ENCODE data around the gene SPRED3. TPM values are rescaled to one million over a fixed set of nuclear protein-coding genes. Genes with fewer than 3 reads are reported as not detected.
A peak's percentile ranks its signal among the peaks of the same experiment; 100 is the strongest.

Gene SPRED3
- total RNA-seq, 4 donors from 2014 or later, result 0.14 to 3.0 (median 0.48) TPM; not detected in 1

DNA sequence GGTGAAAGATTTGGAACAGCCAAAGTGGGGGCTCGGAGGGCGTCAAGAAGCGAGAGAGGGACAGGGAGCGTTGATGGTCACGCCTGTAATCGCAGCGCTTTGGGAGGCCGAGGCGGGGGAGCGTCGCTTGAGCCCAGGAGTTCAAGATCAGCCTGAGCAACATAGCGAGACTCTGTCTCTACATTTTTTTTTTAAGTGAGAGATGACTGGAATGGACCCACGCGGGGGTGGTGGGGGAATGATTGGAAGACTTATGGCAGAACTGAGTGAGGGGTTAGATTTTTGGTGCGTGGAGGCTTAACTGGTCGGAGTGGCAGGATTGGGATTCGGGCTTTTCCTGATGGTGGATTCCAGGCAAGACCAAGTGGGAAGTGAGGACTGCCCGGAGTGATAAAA is 13.4 kb upstream of the SPRED3 start:
- intact Hi-C loops (cut with DNase I; ENCODE audit: low total_unique reads) (no loop called here), in situ Hi-C loops (cut with MboI; ENCODE audit: low pct_ligation_motif_present in 1 of 4, low pct_unique_long_range_greater_than_20kb in 1 of 4, low sequenced_read_pairs in 3 of 4) (no loop called here)
- H3K36me3 ChIP-seq, result peaks cover 0 to 6% (median 0%) of the 10 kb centered on the region in 4 donors
- 3% methylated on average over 6 to 18 of the region's 18 CpGs for WGBS, 2 donors (ENCODE audit: low coverage in 1 of 2)
- peak overlapping the region; percentile 85 to 92 (median 88) for H3K27ac ChIP-seq
- no peaks in the 10 kb centered on the region for H3K9me3 ChIP-seq
- H3K4me3 ChIP-seq, result peak overlapping the region; percentile 66 to 82 (median 74)
- no peak for TF ChIP-seq POLR2AphosphoS5 (IDR thresholded peaks at IDR 0.05)
- TF ChIP-seq, protein P1, sequence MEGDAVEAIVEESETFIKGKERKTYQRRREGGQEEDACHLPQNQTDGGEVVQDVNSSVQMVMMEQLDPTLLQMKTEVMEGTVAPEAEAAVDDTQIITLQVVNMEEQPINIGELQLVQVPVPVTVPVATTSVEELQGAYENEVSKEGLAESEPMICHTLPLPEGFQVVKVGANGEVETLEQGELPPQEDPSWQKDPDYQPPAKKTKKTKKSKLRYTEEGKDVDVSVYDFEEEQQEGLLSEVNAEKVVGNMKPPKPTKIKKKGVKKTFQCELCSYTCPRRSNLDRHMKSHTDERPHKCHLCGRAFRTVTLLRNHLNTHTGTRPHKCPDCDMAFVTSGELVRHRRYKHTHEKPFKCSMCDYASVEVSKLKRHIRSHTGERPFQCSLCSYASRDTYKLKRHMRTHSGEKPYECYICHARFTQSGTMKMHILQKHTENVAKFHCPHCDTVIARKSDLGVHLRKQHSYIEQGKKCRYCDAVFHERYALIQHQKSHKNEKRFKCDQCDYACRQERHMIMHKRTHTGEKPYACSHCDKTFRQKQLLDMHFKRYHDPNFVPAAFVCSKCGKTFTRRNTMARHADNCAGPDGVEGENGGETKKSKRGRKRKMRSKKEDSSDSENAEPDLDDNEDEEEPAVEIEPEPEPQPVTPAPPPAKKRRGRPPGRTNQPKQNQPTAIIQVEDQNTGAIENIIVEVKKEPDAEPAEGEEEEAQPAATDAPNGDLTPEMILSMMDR (IDR thresholded peaks at IDR 0.05), result no peak
- no peak for TF ChIP-seq EP300 (IDR thresholded peaks at IDR 0.05; ENCODE audit: low read depth)
- no peak for TF ChIP-seq POLR2A (IDR thresholded peaks at IDR 0.05)
- DNase-seq, result no peak
- H3K27me3 ChIP-seq, result no peaks in the 10 kb centered on the region
- peaks cover 11 to 28% (median 16%) of the 10 kb centered on the region in 4 donors for H3K4me1 ChIP-seq

DNA sequence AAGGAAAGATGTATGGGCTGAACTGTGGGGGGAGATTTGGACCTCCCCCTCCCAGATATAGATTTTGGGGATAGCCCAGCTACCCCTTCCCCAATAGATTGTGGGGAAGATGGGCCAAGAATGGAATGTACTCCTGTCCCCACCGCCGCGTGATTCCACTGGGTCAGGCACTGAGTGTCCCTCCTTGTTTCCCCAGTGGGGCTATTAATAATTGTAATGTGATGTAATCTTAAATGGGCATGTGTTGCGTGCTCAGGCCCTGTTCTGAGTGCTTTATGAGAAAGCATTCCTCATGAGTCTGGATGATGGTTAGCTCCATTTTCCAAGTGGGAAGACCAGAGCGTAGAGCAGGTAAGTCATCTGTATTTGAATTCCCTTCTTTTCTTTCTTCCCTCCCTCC is 12.7 kb upstream of the SPRED3 start:
- Histone ChIP-seq H3K9me3 (no peaks in the 10 kb centered on the region), H3K27me3 (no peaks in the 10 kb centered on the region), H3K27ac (no peak overlapping the region), H3K36me3 (peaks cover 0 to 7% (median under 1%) of the 10 kb centered on the region in 4 donors), H3K4me1 (peaks cover 11 to 28% (median 16%) of the 10 kb centered on the region in 4 donors), H3K4me3 (peak overlapping the region in 3 of 4 donors; percentile 66 to 82 (median 76))
- in situ Hi-C loops (cut with MboI; ENCODE audit: low pct_ligation_motif_present in 1 of 4, low pct_unique_long_range_greater_than_20kb in 1 of 4, low sequenced_read_pairs in 3 of 4), result no loop called here
- intact Hi-C loops (cut with DNase I; ENCODE audit: low total_unique reads), result no loop called here
- no peak for DNase-seq
- TF ChIP-seq POLR2A (IDR thresholded peaks at IDR 0.05) (no peak), POLR2AphosphoS5 (IDR thresholded peaks at IDR 0.05) (no peak), EP300 (IDR thresholded peaks at IDR 0.05; ENCODE audit: low read depth) (no peak)
- TF ChIP-seq, protein P1 (IDR thresholded peaks at IDR 0.05), result no peak
- WGBS, 2 donors (ENCODE audit: low coverage in 1 of 2), result 86 to 100% methylated on average over 2 to 5 of the region's 5 CpGs

DNA sequence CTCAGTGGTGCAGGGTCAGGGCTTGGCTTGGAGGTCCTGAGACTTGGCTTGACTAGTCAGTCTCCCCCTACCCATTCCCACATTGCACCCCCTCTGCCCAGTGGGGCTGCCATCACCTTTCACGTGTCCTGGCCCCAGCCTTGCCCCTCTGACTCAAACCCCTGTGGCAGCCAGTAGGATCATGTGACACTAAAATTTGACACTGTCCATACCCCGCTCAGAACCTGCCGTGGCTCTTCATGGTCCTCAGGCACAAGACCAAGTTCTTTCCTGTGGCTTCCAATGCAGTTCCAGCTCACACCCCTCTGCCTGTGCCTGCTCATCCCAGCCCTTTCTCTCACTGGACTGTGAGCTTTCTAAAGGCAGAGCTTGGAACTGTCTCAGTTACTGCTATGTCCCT is 11.9 kb upstream of the SPRED3 start:
- H3K27me3 ChIP-seq, result no peaks in the 10 kb centered on the region
- H3K4me3 ChIP-seq, result no peak overlapping the region

DNA sequence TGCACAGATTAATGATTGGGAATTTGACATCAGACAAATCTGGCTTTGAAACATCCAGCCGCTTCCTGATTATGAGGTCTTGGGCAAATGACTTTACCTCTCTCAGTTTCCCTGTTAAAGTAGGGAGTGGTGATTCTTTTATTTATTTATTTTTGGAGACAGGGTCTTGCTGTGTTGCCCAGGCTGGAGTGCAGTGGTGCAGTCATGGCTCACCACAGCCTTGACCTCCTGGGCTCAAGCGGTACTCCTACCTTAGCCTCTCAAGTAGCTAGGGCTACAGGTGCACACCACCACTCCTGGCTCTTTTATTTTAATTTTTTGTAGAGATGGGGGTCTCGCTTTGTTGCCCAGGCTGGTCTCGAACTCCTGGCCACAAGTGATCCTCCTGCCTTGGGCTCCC is 11.4 kb upstream of the SPRED3 start:
- intact Hi-C loops (cut with DNase I; ENCODE audit: low total_unique reads) (no loop called here), in situ Hi-C loops (cut with MboI; ENCODE audit: low pct_ligation_motif_present in 1 of 4, low pct_unique_long_range_greater_than_20kb in 1 of 4, low sequenced_read_pairs in 3 of 4) (no loop called here)
- Histone ChIP-seq H3K36me3 (peaks cover 0 to 18% (median 7%) of the 10 kb centered on the region in 4 donors), H3K4me3 (no peak overlapping the region), H3K4me1 (peaks cover 11 to 28% (median 16%) of the 10 kb centered on the region in 4 donors), H3K27ac (no peak overlapping the region), H3K9me3 (no peaks in the 10 kb centered on the region), H3K27me3 (no peaks in the 10 kb centered on the region)
- WGBS, 2 donors (ENCODE audit: low coverage in 1 of 2), result 99 to 100% methylated on average over 3 to 4 of the region's 4 CpGs
- DNase-seq, result no peak
- TF ChIP-seq, protein P1 (IDR thresholded peaks at IDR 0.05), result no peak
- TF ChIP-seq EP300 (IDR thresholded peaks at IDR 0.05; ENCODE audit: low read depth) (no peak), POLR2A (IDR thresholded peaks at IDR 0.05) (no peak), POLR2AphosphoS5 (IDR thresholded peaks at IDR 0.05) (no peak)

More for the DNA sequence above, 11.9 kb upstream of the SPRED3 start:
- Histone ChIP-seq H3K36me3 (peaks cover 0 to 15% (median 5%) of the 10 kb centered on the region in 4 donors), H3K27ac (no peak overlapping the region), H3K9me3 (no peaks in the 10 kb centered on the region), H3K4me1 (peaks cover 11 to 28% (median 16%) of the 10 kb centered on the region in 4 donors)
- intact Hi-C loops (cut with DNase I; ENCODE audit: low total_unique reads) (no loop called here), in situ Hi-C loops (cut with MboI; ENCODE audit: low pct_ligation_motif_present in 1 of 4, low pct_unique_long_range_greater_than_20kb in 1 of 4, low sequenced_read_pairs in 3 of 4) (no loop called here)
- DNase-seq, result no peak
- 87% methylated on average over 3 of the region's 3 CpGs; no CpG with 5 or more reads in 1 of the 2 donors for WGBS, 2 donors (ENCODE audit: low coverage in 1 of 2)
- TF ChIP-seq POLR2A (IDR thresholded peaks at IDR 0.05) (no peak), EP300 (IDR thresholded peaks at IDR 0.05; ENCODE audit: low read depth) (no peak), POLR2AphosphoS5 (IDR thresholded peaks at IDR 0.05) (no peak)
- TF ChIP-seq, protein P1 (IDR thresholded peaks at IDR 0.05), result no peak

Measured in transverse colon (tissue), 4 donors.